ENCODE measurements around the gene QPCT.
"Not testable (repeated sequence)": the region's sequence is repeated elsewhere in the genome, so short reads cannot be mapped to it uniquely, and the experiment has no call there.

Gene QPCT

DNA sequence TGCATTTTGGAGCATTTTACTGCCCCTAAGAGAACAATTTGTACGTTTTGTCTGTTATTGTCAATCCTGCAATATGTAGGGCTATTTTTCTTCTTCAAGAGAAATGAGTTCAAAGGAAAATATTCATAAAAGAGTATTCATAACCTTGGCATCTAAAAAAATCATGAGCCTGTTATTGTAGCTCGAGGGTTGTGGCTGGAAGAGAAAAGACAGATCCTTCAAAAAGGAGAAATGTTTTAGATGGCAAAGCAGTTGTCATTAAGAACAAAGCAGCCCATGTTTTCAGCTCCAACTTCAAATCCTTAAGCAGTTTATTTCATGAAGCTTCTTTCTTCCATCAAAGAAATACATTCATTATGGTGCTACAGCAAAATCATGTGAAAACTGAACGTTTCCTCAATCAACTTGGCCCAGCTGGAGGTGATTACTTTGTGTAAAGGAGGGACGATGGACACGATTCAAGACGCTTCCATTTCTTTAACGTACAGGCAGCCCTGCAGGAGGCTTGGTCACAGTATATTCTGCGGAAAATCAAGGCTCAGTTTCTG is 31.4 kb downstream of the QPCT start:
- peak; percentile 23 for DNase-seq (ENCODE audit: low read depth, low spot score)
- TF ChIP-seq, protein P1, sequence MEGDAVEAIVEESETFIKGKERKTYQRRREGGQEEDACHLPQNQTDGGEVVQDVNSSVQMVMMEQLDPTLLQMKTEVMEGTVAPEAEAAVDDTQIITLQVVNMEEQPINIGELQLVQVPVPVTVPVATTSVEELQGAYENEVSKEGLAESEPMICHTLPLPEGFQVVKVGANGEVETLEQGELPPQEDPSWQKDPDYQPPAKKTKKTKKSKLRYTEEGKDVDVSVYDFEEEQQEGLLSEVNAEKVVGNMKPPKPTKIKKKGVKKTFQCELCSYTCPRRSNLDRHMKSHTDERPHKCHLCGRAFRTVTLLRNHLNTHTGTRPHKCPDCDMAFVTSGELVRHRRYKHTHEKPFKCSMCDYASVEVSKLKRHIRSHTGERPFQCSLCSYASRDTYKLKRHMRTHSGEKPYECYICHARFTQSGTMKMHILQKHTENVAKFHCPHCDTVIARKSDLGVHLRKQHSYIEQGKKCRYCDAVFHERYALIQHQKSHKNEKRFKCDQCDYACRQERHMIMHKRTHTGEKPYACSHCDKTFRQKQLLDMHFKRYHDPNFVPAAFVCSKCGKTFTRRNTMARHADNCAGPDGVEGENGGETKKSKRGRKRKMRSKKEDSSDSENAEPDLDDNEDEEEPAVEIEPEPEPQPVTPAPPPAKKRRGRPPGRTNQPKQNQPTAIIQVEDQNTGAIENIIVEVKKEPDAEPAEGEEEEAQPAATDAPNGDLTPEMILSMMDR (IDR thresholded peaks at IDR 0.05; ENCODE audit: low read depth, low read length): no peak
- H3K4me3 ChIP-seq (ENCODE audit: low read depth, low read length): no peak overlapping the region
- in situ Hi-C loops (cut with HindIII; ENCODE audit: low sequenced_read_pairs): no loop called here

DNA sequence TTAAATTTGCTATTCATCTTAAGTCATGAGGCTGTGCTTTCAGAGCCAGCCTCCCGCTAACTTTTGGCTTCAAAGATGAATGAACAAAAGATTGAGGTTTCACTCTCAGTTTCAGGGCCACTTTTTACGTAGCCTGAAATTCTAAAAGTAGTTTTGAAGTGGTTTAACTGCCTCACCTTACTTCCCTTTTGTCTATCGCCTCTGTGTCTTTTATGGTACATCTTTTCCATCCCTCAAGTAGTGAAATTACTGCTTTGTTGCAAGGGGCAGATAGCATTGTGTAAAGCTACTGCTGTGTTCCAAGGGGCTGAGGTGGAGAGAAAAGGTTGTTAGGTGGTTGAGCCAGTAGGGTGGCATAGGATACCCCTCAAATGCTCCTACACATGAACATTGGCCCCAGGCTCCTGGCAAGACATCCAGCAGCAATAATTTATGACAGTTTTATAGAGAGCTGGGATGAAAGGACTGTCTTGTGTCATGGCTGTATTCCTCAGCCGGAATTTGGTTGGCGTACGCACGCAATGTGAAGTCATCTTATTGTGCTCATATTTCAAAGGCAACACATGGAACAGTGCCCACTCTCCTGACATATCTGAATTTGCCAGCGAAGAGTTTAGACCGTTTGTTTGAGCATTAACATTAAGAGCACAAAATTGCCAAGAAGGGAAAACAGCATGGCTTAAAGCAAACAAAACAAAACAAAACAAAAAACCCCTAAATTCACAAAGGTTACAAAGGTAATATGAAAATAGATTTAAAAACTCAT is 32.2 kb downstream of the QPCT start:
- H3K4me3 ChIP-seq (ENCODE audit: low read depth, low read length): no peak overlapping the region
- in situ Hi-C loops (cut with HindIII; ENCODE audit: low sequenced_read_pairs): no loop called here
- DNase-seq (ENCODE audit: low read depth, low spot score): peak; percentile 86
- TF ChIP-seq, protein P1 (IDR thresholded peaks at IDR 0.05; ENCODE audit: low read depth, low read length): no peak

DNA sequence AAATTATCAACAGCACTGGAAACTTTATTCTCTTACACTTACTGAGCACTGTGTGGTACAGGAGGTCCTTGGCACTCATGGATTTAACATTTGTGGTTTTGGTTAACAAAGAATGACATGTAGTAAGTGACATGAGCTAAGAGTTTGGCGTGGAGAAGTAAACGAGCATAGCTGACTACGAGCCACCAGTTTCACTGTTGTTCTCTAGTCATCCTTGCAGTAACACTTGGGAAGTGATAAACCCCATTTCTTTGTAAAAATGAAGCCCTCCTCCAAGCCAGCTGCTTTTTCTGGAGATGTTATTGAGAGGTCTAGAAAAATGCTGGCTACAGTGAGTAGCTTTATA is 32.7 kb downstream of the QPCT start:
- DNase-seq (ENCODE audit: low read depth, low spot score): peak; percentile 73
- no peak overlapping the region for H3K4me3 ChIP-seq (ENCODE audit: low read depth, low read length)
- in situ Hi-C loops (cut with HindIII; ENCODE audit: low sequenced_read_pairs): no loop called here
- TF ChIP-seq, protein P1 (IDR thresholded peaks at IDR 0.05; ENCODE audit: low read depth, low read length): no peak

DNA sequence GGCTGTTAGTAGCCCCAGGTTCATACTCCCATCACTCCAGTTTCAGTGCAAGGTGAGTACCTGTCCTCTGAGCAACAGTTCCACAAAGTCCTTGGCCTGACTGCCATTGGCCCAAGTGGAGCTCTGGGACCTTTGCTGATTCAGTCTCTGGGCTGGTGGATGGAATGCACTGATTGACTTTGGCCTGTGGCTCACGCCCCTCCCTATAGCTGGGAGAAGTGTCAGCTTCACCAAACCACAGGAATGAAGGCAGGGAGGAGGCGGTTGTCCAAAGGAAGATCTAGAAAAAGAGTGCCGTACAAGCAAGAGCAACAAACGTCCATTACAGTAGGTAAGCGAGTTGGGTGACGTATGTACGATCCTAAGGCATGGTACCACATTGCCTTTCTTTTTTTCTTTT is 34.0 kb downstream of the QPCT start:
- TF ChIP-seq, protein P1 (IDR thresholded peaks at IDR 0.05; ENCODE audit: low read depth, low read length): no peak
- H3K4me3 ChIP-seq (ENCODE audit: low read depth, low read length): no peak overlapping the region
- in situ Hi-C loops (cut with HindIII; ENCODE audit: low sequenced_read_pairs): no loop called here
- DNase-seq (ENCODE audit: low read depth, low spot score): peak; percentile 71

DNA sequence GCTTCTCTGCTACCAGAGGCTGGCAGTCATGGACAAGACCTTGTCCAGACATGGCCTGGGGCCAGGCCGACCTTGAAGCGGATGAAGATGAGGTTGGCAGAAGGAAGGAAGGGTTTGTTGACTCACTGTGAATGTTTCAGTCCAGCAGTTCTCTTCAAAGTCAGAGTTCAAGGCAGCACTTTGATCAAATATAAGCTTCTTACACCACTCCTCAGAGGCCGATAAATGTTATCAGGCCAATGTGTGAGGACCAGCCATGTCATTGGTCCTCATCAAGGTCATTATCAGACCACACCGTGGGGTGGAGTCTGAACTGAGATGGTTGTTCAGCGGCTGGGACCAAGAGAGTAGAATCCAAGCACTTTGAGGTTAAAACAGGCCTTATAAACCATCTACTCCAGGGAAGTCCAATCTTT is 35.5 kb downstream of the QPCT start:
- in situ Hi-C loops (cut with HindIII; ENCODE audit: low sequenced_read_pairs): no loop called here
- DNase-seq (ENCODE audit: low read depth, low spot score): peak; percentile 17
- H3K4me3 ChIP-seq (ENCODE audit: low read depth, low read length): no peak overlapping the region
- TF ChIP-seq, protein P1 (IDR thresholded peaks at IDR 0.05; ENCODE audit: low read depth, low read length): no peak

DNA sequence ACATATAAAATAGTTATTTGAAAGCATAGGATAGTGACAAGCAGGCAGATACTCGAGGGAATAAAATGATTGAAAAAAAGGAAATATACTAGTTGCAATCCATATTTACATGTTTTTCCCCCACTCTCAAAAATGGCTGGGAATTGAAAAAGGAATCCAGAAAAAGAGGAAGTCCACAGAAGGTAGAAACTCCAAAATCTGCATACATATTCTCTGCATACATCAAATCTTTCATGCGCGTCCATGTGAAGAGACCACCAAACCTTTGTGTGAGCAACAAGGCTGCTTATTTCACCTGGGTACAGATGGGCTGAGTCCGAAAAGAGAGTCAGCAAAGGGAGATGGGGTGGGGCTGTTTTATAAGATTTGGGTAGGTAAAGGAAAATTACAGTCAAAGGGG is 36.4 kb downstream of the QPCT start:
- H3K4me3 ChIP-seq (ENCODE audit: low read depth, low read length); DNase-seq (ENCODE audit: low read depth, low spot score); in situ Hi-C loops (cut with HindIII; ENCODE audit: low sequenced_read_pairs): not testable (repeated sequence)

DNA sequence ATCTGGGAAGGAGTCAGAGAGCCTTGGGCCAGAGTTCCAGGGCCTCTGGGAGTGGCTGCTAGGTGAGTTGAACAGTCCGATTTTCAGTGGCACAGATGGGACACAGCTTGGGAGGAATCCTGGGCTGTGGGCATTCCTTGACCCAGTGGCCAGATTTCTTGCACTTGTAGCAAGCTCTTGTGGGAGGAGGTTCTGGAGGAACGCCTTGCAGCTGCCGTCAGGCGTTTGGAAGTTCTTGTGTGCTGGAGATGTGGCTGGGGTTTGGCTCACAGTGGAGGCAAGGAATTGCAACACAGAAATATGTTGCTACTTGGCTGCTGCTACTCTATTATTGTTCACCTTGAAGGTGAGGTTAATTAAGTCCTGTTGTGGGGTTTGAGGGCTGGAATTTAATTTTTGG is 39.8 kb downstream of the QPCT start:
- H3K4me3 ChIP-seq (ENCODE audit: low read depth, low read length); in situ Hi-C loops (cut with HindIII; ENCODE audit: low sequenced_read_pairs); DNase-seq (ENCODE audit: low read depth, low spot score): not testable (repeated sequence)

Data from astrocyte of the spinal cord (primary cell).